ENCODE measurements around the gene MYBBP1A.

DNA sequence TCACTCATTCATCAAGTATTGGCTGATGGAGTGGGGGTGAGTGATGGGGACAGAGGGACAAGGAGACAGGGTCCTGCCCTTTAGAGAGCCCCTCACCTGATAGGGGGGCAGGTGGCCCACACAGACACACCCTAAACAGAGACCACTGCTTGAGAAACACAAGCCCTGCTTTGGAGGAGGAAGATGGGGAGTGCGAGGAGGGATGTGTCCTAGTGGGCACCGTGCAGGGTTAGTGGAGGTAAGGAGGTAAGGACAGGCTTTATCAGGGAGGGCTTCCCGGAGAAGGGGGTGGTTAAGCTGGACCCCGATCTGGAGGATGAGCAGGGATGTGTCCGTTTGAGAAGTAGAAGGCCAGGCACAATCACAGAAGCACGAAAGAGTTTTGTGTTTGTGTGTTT is 21.0 kb upstream of the MYBBP1A start:
- TF ChIP-seq, protein P1, sequence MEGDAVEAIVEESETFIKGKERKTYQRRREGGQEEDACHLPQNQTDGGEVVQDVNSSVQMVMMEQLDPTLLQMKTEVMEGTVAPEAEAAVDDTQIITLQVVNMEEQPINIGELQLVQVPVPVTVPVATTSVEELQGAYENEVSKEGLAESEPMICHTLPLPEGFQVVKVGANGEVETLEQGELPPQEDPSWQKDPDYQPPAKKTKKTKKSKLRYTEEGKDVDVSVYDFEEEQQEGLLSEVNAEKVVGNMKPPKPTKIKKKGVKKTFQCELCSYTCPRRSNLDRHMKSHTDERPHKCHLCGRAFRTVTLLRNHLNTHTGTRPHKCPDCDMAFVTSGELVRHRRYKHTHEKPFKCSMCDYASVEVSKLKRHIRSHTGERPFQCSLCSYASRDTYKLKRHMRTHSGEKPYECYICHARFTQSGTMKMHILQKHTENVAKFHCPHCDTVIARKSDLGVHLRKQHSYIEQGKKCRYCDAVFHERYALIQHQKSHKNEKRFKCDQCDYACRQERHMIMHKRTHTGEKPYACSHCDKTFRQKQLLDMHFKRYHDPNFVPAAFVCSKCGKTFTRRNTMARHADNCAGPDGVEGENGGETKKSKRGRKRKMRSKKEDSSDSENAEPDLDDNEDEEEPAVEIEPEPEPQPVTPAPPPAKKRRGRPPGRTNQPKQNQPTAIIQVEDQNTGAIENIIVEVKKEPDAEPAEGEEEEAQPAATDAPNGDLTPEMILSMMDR (conservative IDR thresholded peaks at IDR 0.05; ENCODE audit: low read depth, low read length) = no peak
- no peak for TF ChIP-seq EZH2 (IDR thresholded peaks at IDR 0.05; ENCODE audit: borderline replicate concordance, low read depth, low read length, poor library complexity, severe bottlenecking)

Measured in A673 (cell line).